SK-N-SH (cell line): ENCODE measurements around the gene LRRC10B. TPM values are rescaled to one million over a fixed set of nuclear protein-coding genes. Genes with fewer than 3 reads are reported as not detected.

Experiments
- CTCF ChIA-PET: fragments of 300-600, 350-600 bp; formaldehyde crosslinking; extraction: SDS; loops from one replicate; lab custom pipeline; 2021; lab: Yijun Ruan, JAX
- POLR2A ChIA-PET: fragments of 350-600 bp; sonication (Branson Sonifier 250); formaldehyde crosslinking; extraction: SDS; loops from one replicate; lab custom pipeline; 2020; ENCODE audit warnings: antibody characterized with exemption, inconsistent platforms; lab: Yijun Ruan, JAX
- DNase-seq: peaks from one replicate; pipeline ENCODE4 v3.0.0; 2012
- H2AFZ ChIP-seq: fragments of 200-600 bp; sonication (generic); 2 replicates; pipeline ENCODE4 v1.8.1; 2016; ENCODE audit warnings: antibody characterized with exemption, mild to moderate bottlenecking, low read depth
- H3F3A ChIP-seq: fragments of 200-600 bp; sonication (generic); replicated peaks from 2 replicates; pipeline ENCODE3; 2016; ENCODE audit warnings: antibody characterized with exemption, mild to moderate bottlenecking; ENCODE audit not compliant: insufficient read depth
- H3K27ac ChIP-seq, 2 experiments: fragments of 200-500 bp in 1 of 2; fragments of 200-600 bp in 1 of 2; sonication (Bioruptor generic) in 1 of 2; sonication (generic), shearing (Covaris generic) in 1 of 2; 2 replicates each; pipeline versions ENCODE4 v1.5.1 to v1.6.1; 2014 to 2016; ENCODE audit warnings: low read depth in 2 of 2, inconsistent platforms in 1 of 2, low read length in 1 of 2, mild to moderate bottlenecking in 1 of 2, mixed read lengths in 1 of 2
- H3K27me3 ChIP-seq: fragments of 200-600 bp; sonication (generic), shearing (Covaris generic); 2 replicates; pipeline ENCODE4 v1.6.1; 2016; ENCODE audit warnings: mixed run types; ENCODE audit not compliant: insufficient read depth
- H3K36me3 ChIP-seq, 2 experiments: fragments of 200-500 bp in 1 of 2; fragments of 200-600 bp in 1 of 2; sonication (Bioruptor generic) in 1 of 2; sonication (generic) in 1 of 2; replicated peaks in 1 of 2; 2 replicates each; pipeline versions ENCODE3 to v1.5.1; 2014 to 2016; ENCODE audit warnings: low read length in 1 of 2, mild to moderate bottlenecking in 1 of 2; ENCODE audit not compliant: insufficient read depth in 2 of 2, control insufficient read depth in 1 of 2
- H3K4me1 ChIP-seq, 2 experiments: fragments of 200-500 bp in 1 of 2; fragments of 200-600 bp in 1 of 2; sonication (Bioruptor generic) in 1 of 2; sonication (generic), shearing (Covaris generic) in 1 of 2; 2 replicates each; pipeline versions ENCODE4 v1.5.1 to v1.6.1; 2014 to 2016; ENCODE audit warnings: low read depth in 1 of 2, low read length in 1 of 2, mixed run types in 1 of 2; ENCODE audit not compliant: insufficient read depth in 2 of 2, control insufficient read depth in 1 of 2
- H3K4me2 ChIP-seq: fragments of 200-600 bp; sonication (generic), shearing (Covaris generic); 2 replicates; pipeline ENCODE4 v1.6.1; 2017; ENCODE audit warnings: mixed run types
- H3K4me3 ChIP-seq, 2 experiments: fragments of 200-500 bp in 1 of 2; fragments of 200-600 bp in 1 of 2; sonication (Bioruptor generic) in 1 of 2; sonication (generic), shearing (Covaris generic) in 1 of 2; 2 replicates each; pipeline versions ENCODE4 v1.5.1 to v1.8.1; 2014 to 2016; ENCODE audit warnings: low read depth in 2 of 2, inconsistent platforms in 1 of 2, low read length in 1 of 2, mild to moderate bottlenecking in 1 of 2, mixed read lengths in 1 of 2, moderate library complexity in 1 of 2
- H3K79me2 ChIP-seq: fragments of 200-600 bp; sonication (generic); 2 replicates; pipeline ENCODE4 v1.8.1; 2017; ENCODE audit warnings: mild to moderate bottlenecking; ENCODE audit not compliant: insufficient read depth
- H3K9ac ChIP-seq: fragments of 200-600 bp; sonication (generic); 2 replicates; pipeline ENCODE4 v1.6.1; 2017; ENCODE audit warnings: mixed run types
- H3K9me2 ChIP-seq: fragments of 200-600 bp; sonication (generic); 2 replicates; pipeline ENCODE4 v1.6.1; 2017; ENCODE audit warnings: mixed run types
- H3K9me3 ChIP-seq: fragments of 200-600 bp; sonication (generic); 2 replicates; pipeline ENCODE4 v1.6.1; 2017; ENCODE audit warnings: mixed run types, mild to moderate bottlenecking, moderate library complexity
- H4K20me1 ChIP-seq: fragments of 200-600 bp; sonication (generic); 2 replicates; pipeline ENCODE4 v1.6.1; 2017; ENCODE audit warnings: mild to moderate bottlenecking, mixed run types; ENCODE audit not compliant: insufficient read depth
- ELF1 ChIP-seq: IDR thresholded peaks from 2 replicates; pipeline ENCODE4 v1.4.0; 2012
- EP300 ChIP-seq, 2 experiments: IDR thresholded peaks; 2 replicates each; pipeline versions ENCODE4 v1.4.0 to v1.6.1; 2012; ENCODE audit warnings: borderline replicate concordance in 1 of 2, low read depth in 1 of 2, low read length in 1 of 2
- FOXJ3 ChIP-seq: sonication (generic); formaldehyde crosslinking; IDR thresholded peaks from 2 replicates; pipeline ENCODE4 v1.5.1; 2020; ENCODE audit warnings: mild to moderate bottlenecking, missing genetic modification reagents
- FOXM1 ChIP-seq: IDR thresholded peaks from 2 replicates; pipeline ENCODE4 v1.4.0; 2012; ENCODE audit warnings: low read depth, mild to moderate bottlenecking
- GABPA ChIP-seq: IDR thresholded peaks from 2 replicates; pipeline ENCODE4 v1.4.0; 2012; ENCODE audit warnings: low read depth, mild to moderate bottlenecking
- GATA2 ChIP-seq: sonication (generic); formaldehyde crosslinking; IDR thresholded peaks from 2 replicates; pipeline ENCODE4 v1.5.0; 2020; ENCODE audit warnings: mild to moderate bottlenecking, missing genetic modification reagents
- MXI1 ChIP-seq: IDR thresholded peaks from 2 replicates; pipeline ENCODE4 v1.6.1; 2012; ENCODE audit warnings: mild to moderate bottlenecking, low read depth, low read length, improper control_type of control experiment
- NFIC ChIP-seq: IDR thresholded peaks from 2 replicates; pipeline ENCODE4 v1.4.0; 2012; ENCODE audit warnings: borderline replicate concordance
- PBX3 ChIP-seq: IDR thresholded peaks from 2 replicates; pipeline ENCODE4; 2012
- POLR2AphosphoS5 ChIP-seq: IDR thresholded peaks from 2 replicates; pipeline ENCODE4 v1.6.1; 2012; ENCODE audit warnings: low read depth, low read length
- RAD21 ChIP-seq: IDR thresholded peaks from 2 replicates; pipeline ENCODE4 v1.6.1; 2012; ENCODE audit warnings: mild to moderate bottlenecking, low read length
- RCOR1 ChIP-seq: fragments of 150-350 bp; IDR thresholded peaks from 2 replicates; pipeline ENCODE4 v1.6.1; 2017; ENCODE audit warnings: antibody characterized with exemption, low read length
- REST ChIP-seq: IDR thresholded peaks from 2 replicates; pipeline ENCODE4 v1.6.1; 2012; ENCODE audit warnings: mild to moderate bottlenecking, low read depth, low read length, moderate library complexity
- RFX5 ChIP-seq: IDR thresholded peaks from 2 replicates; pipeline ENCODE4 v1.6.1; 2012; ENCODE audit warnings: mild to moderate bottlenecking, improper control_type of control experiment, low read length
- SMC3 ChIP-seq: IDR thresholded peaks from 2 replicates; pipeline ENCODE4 v1.6.1; 2012; ENCODE audit warnings: low read depth, low read length, improper control_type of control experiment
- TAF1 ChIP-seq: IDR thresholded peaks from 2 replicates; pipeline ENCODE4 v1.6.1; 2012; ENCODE audit warnings: low read depth, mild to moderate bottlenecking, low read length, moderate library complexity, borderline replicate concordance
- TCF12 ChIP-seq: IDR thresholded peaks from 2 replicates; pipeline ENCODE4 v1.4.0; 2012
- USF1 ChIP-seq: IDR thresholded peaks from 2 replicates; pipeline ENCODE4 v1.4.0; 2012; ENCODE audit warnings: low read depth, borderline replicate concordance
- ZBTB33 ChIP-seq: IDR thresholded peaks from 2 replicates; pipeline ENCODE4 v1.4.0; 2012; ENCODE audit warnings: low read depth, borderline replicate concordance
- WGBS: methylation state at CpG from one replicate; pipeline ENCODE4 v1.1.6; 2017; ENCODE audit warnings: low lambda C conversion rate; 5-methylcytosine and 5-hydroxymethylcytosine counted together
- polyA plus RNA-seq, 3 experiments: library from polyadenylated mRNA; depleted of rRNA; stranded (reverse); fragments of >200 nt; gene quantifications; 2 replicates each; pipeline ENCODE4 v1.2.3, GENCODE V29; 2012

LRRC10B gene
- polyA plus RNA-seq, 1 of the 3 experiments (the other 2 are of a cell fraction): not detected

- no peaks in the 10 kb centered on the region for H3K79me2 ChIP-seq
- peak overlapping the region in 1 of 2 experiments; percentile 91; a peak in 2 of 4 replicates for H3K27ac ChIP-seq
- TF ChIP-seq TCF12: no peak
- TF ChIP-seq ELF1: no peak
- TF ChIP-seq REST: no peak
- TF ChIP-seq RFX5: no peak
- no peak for TF ChIP-seq ZBTB33
- TF ChIP-seq GABPA: no peak
- TF ChIP-seq SMC3: no peak
- no peak for TF ChIP-seq EP300 (IDR thresholded peaks at IDR 0.05; ENCODE audit: borderline replicate concordance in 1 of 2, low read depth in 1 of 2, low read length in 1 of 2)
- TF ChIP-seq USF1: no peak
- no peak for TF ChIP-seq FOXM1
- TF ChIP-seq GATA2: no peak
- TF ChIP-seq RAD21: no peak
- no peak for TF ChIP-seq MXI1
- no peak for TF ChIP-seq FOXJ3 (CRISPR knock-in tag)
- TF ChIP-seq TAF1: no peak
- no peak for TF ChIP-seq POLR2AphosphoS5
- no peak for TF ChIP-seq NFIC
- no peak for TF ChIP-seq RCOR1
- TF ChIP-seq PBX3: no peak
- H4K20me1 ChIP-seq: no peaks in the 10 kb centered on the region
- no peaks in the 10 kb centered on the region for H3K9me3 ChIP-seq
- ChIA-PET CTCF (interaction anchor here (0.6 to 33.4 kb wide), 16 partner anchors 10 to 106 kb away, joined by 3 to 670 read pairs (median 7); partner anchors contain the start of gene LRRC10B), POLR2A (no interaction called here)
- H3K4me3 ChIP-seq: no peak overlapping the region
- H3K27me3 ChIP-seq: no peaks in the 10 kb centered on the region
- no peaks in the 10 kb centered on the region for H3K9me2 ChIP-seq
- no peak overlapping the region for H3K9ac ChIP-seq
- WGBS: 85% methylated on average over 9 of the region's 16 CpGs
- no peak overlapping the region for H3K4me2 ChIP-seq
- no peak overlapping the region for H2AFZ ChIP-seq
- DNase-seq: no peak
- no peaks in the 10 kb centered on the region for H3F3A ChIP-seq
- no peaks in the 10 kb centered on the region for H3K36me3 ChIP-seq
- peaks cover 0 to 100% of the 10 kb centered on the region in 2 experiments; a peak in 2 of 4 replicates for H3K4me1 ChIP-seq
Measured at GRCh38 chr11:61533039-61533375, 24.5 kb downstream of the LRRC10B start.
